Renal pelvis (tissue), 4 donors: ENCODE data around the gene ATP10A. TPM values are rescaled to one million over a fixed set of nuclear protein-coding genes. Genes with fewer than 3 reads are reported as not detected.

ENCODE experiments used
- DNase-seq: peaks from one replicate; pipeline ENCODE4 v3.0.0-alpha.2; 2013
- polyA plus RNA-seq, 3 donors: library from polyadenylated mRNA; unstranded; fragments of 120-200 nt; gene quantifications; one replicate each; pipeline ENCODE4 v1.2.1, GENCODE V29; 2013; ENCODE audit not compliant: insufficient read length in 3 of 3

ATP10A gene
- polyA plus RNA-seq, 3 donors, result 3.1 to 4.6 (median 3.4) TPM

DNA sequence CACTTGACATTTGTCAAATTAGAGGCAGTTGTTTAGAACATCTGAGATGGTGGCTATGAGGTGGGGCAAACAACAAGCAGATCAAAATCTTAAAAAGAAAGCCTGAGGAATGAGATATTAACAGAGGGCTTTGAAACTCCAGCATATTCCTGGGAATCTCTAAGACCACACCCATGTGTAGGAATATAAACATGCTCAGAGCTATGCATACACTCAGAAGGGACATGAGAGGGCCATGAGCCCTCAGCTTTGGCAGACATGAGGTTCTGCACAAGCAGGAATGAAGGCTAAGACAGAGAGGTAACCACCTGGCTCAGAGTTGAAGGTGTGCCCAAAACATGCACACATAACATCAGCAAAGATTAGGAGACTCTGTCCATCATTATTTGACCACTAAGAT, 37.9 kb downstream of the ATP10A start:
- no peak for DNase-seq

DNA sequence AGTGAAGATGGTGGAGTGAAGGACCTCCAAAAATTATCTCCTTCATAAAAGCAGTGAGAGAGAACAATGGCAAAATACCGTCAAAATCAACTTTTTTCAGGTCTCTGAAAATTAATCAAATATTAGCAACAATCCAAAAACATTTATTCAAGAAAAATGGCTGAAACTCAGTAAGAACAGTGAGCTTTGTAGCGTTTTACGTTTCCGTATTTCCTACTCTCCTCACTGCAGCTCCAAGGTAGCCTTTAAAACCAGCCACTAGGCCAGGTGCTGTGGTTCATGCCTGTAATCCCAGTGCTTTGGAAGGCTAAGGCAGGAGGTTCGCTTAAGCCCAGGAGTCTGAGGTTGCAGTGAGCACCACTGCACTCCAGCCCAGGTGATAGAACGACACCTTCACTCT, 38.5 kb downstream of the ATP10A start:
- no peak for DNase-seq

DNA sequence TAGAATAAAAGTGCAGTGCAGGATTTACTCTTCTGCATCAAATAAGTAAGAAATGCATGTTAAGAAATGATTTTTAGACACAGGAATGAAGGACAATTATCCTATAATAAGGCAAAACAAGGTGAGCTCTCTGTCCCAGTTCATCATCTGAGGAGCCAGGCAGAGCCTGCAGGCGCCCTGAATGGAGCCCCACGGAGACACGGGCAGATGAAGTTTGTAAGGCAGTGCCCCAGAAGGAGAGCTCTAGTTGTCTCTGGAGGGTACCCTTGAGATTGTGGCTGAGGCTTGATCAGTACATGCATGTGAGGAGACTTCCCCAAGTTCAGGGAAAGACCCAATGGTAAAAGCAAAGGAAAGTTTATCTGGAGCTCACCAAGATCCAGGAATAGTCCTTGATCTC, 50.3 kb downstream of the ATP10A start:
- DNase-seq, result no peak

DNA sequence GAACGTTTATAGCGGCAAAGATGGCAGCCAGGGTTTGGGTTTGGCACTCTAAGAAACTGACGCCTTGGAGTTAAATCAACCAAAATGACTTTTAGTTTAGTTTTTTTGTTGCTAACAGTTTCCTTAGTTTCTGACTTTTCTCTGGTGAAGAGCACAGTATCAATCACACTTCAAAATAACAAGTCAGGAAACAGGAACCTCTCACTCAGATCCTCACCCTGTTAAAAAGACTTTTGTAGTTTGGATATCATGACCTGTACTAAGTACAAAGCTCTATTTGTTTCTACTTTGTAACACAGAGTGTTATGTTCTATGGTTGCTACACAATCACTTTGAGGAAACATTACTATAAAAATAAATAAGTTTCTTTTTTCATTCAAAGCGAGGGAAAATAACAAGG, 51.1 kb downstream of the ATP10A start:
- DNase-seq, result no peak

DNA sequence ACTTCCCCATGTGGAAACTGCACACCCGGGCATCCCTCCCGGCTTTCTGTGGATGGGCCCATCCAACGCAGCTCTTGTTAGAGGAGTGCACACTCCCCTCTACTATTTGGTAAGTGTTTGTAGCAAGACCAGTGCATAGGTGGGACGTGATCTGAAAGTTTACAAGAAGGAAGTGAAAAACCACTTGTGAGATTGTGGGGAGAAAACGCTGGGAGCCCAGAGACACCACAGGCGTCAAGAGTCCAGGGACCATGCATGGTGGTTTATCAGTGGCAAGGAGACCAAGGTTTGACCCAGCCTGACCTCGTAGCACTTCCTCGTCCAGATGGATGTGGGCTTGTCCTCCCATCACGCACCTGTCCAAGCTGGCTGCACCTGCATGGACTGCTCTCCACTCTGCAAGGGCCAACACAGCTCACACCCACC, 51.6 kb downstream of the ATP10A start:
- no peak for DNase-seq

DNA sequence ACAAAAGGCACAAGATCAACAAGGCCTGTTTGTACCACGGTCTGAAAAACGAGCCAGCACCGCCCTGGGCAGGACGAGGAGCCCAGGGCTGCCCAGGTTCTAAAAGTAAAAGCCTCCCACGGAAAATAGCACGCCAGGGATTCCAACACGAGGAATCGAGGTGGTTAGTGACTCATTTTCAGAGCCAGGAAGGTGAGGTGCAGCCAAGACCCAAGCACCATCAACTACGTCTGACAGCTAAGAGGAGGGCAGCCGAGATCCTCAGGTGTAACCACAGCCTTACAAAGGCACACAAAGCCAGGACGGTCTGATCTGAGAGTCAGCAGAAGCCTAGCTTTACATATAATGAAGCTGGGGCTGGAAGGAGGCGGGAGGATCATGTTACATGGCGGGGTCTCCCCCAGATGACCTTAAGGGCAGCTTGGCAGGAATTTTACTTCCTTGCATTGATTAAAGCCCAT, 52.5 kb downstream of the ATP10A start:
- DNase-seq, result no peak

DNA sequence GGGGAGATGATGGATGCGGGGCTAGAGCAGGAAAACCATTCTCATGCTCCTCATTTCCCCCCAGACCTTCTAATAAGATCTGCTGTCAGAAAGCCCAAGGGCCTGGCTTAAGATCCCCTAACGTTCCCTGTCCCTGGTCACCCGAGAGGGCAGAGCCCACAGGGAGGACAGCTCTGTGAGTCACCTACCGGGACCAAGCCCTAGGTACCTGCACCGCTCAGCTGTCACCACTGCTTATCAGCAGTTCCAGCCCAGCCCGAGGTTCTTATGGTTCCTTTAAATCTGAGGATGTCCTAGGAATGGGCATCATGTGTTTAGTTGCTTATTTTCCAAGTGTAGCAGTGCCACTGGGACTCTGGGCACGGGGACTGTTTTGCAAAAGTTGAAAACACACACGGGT, 53.0 kb downstream of the ATP10A start:
- no peak for DNase-seq

DNA sequence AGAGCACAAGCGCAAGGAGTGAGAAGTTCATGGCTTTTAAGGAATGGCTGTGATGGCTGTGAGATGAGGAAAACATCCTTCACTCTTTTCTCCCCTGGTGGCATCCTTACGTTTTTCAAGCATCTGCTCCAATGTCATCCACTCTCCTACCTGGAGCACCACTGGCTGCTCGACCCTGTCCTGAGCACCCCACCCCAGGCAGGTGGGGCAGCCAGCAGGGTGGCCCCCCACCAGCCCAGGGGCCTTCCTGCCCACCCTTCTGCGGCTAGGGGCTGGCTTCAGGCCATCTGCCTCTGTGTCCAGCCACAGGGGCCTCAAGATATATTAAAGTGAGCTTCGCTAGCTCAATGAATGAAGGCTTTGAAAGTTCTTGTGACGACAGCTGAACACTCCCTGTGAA, 56.1 kb downstream of the ATP10A start:
- no peak for DNase-seq

DNA sequence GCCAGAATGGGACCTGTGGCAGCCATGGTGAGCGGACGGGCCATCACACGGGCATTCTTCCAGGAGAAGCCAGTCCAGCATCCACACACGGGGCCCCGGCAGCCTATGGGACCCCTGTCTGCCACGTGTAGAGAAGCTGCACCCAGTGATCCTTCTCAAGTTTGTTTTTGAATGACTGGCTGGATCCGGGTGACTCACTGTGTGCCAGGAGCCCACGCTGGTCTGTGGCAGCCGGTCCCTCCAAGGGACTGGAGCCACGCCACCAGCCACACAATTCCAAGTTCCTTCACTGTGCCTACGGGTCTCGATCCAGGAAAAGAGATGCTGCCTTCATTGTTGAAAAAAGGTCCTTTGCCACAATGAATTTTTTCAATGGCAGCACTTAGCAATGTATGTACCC, 58.1 kb downstream of the ATP10A start:
- no peak for DNase-seq

DNA sequence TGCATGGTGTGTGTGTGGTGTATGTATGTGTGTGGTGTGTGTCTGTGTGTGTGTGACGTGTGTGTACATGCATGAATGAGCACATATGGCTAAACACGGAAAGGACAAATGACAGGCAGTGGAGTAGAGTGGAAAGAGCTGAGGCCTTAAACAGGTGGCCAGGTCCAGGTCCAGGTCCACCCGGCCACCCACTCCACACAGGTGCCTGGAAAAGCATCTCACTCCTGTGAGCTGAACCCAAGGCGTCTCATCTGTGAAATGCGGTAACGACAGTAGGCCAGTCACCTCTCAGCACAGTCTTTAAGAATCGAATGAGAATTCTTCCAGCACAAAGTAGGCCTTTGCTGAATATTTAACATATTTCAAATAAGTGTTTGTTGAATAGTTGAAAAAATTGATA, 58.7 kb downstream of the ATP10A start:
- no peak for DNase-seq

DNA sequence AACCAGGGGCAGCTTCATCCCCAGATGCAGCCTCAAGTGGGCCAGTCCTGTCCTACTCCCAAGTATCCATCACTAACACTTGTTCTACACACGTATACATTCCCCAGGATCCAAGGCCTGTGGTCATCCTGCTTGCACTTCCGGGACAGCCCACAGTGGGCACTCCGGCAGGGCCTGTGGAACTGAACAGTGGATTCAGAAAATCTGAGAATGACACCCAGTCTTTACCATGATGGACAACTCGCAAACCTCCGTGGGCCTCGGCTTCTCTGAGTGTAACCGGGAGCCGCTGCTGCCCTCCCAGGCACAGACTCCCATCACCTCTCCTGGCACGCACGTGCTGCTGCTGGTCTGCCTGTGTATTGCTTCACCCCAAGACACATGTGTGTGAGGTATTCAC, 59.6 kb downstream of the ATP10A start:
- DNase-seq, result no peak

DNA sequence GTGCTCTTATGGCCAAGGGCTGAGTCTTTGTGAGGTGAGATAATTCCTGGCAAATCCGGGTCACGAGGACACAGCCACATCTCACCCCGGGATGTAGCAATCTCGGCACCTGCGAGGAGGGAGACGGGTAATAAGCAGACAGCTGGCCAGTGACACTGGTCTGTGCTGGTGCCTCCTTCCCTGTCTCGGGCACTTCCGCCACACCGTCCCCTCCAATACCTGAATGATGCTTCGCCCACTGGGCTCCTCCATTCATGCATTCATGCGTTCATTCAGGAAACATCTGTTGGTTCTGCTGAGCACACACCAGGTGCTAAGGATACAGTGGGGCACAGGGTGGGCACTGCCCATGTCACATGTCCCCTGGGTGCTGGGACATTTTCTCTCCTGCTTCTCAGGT, 60.1 kb downstream of the ATP10A start:
- no peak for DNase-seq

DNA sequence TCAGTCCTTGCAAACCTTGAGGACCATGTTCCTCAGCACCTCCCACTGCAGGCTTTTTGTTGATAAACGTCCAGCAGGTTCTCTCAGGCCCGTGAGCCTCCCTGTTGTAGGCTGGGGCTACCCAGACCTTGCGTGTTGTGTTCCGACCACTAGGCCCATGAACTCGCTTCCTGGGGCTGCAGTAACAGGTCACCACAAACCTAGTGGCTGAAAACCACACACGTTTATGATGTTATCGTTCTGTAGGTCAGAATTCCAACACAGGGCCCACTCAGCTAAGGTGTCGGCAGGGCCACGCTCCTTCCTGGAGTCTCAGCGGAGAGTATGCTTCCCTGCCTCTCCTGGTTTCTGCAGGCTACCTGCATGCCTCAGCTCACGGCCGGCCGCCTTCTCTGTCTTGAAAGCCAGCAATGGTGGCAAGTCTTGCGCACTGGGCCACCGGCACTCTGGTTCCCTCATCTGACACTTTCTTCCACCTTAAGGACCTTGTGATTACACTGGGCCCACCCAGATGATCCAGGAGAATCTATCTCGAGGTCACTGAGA, 60.8 kb downstream of the ATP10A start:
- no peak for DNase-seq

DNA sequence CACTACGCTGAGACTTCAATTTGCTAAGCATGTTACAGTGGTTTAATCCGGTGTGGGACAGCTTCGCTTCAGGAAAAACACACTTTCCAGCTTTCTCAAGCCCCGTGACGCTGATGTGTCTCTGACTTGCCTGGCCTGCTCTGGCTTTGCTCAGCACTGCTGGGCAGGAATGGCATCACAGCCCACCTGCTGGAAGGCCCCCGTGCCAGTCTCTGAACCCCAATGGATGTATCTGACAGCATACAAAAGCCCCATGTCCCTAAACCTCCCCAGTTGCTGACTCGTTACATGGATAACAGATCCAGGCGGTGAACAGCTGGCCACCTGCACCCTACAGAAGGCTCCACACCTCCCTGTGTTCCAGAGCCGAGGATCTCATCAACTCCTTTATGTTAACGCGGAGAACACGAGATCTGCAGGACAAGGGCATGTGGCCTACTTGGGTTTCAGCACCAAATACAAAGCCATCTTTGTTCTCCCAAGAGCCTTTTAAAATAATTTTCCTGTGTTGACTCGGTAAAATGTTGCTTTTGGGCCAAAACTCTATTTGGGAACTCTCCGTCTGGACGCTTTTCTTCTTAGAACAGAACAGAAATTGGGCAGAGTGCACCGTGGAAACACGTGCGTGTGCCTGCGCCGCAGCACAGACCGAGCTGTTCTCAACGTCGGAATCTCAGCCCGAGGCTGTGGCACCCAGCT, 61.4 kb downstream of the ATP10A start:
- no peak for DNase-seq

DNA sequence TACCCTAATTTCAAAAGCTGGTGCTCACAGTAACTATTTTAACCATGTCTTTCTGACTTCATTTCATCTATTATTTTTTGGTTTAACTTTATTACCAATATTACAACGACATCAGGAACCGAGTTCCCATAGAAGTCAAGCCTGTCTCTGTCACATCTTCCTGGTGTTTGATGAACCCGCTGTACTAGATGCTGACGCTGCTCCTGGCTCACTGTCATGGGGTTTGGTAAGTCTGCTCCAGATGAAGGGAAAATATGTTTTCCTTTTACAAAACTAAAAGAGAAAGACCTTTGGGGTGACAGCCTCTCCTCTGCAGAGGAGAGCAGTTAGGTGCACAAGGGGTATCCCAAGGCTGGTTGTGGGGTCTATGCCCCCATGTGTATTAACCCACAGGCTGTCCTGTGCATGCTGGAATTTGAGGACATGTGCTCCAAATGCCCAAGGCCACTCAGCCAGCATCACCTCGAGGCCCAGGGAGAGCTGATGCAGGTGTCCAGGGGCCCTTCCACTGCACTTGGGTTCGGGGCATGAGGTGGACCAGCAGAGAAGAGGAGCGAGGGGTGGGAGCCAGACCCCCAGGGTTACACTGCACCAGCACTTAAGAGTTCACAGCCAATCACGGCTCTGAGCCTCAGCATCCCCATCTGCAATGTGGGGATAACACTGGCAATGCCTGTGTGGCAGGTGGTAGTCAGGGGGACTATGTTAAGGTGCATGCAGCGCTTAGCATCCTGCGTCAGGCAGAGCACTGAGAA, 62.2 kb downstream of the ATP10A start:
- DNase-seq, result no peak

DNA sequence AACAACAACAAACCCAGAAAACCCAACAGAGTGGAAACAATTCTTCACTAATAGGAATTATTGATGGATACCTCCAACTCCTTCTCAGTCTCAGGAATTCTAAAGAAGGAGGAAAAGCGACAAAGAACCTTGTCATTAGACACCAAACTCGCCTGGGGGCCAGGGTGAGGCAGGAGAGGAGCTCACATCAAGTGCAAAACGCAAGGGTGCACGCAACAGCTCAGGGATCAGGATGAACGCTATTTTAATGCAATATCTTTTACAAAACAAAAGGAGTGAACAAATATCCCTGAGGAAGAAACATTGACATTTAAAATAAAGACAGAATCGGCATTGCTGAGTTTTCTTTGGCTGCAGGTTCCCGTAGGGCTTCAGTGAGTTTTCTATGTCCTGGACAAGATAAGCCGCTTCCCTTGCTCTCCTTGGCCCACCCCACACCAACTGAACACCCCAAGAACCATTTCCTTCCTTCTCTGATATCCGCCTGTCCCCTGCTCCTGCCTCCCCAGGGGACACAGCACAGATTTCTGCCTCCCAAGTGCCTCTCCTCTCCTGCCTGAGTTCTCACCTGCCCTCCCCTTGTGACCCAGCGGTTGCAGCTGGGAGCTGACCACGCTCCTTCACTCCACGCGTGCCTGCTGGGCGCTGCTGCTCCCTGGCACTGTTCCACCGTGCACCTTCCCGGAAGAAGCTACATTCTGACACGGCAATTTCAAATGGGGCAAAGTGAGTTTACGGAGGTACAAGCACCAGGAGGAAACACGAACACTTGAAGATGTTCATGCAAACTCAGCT, 63.0 kb downstream of the ATP10A start:
- DNase-seq, result no peak

DNA sequence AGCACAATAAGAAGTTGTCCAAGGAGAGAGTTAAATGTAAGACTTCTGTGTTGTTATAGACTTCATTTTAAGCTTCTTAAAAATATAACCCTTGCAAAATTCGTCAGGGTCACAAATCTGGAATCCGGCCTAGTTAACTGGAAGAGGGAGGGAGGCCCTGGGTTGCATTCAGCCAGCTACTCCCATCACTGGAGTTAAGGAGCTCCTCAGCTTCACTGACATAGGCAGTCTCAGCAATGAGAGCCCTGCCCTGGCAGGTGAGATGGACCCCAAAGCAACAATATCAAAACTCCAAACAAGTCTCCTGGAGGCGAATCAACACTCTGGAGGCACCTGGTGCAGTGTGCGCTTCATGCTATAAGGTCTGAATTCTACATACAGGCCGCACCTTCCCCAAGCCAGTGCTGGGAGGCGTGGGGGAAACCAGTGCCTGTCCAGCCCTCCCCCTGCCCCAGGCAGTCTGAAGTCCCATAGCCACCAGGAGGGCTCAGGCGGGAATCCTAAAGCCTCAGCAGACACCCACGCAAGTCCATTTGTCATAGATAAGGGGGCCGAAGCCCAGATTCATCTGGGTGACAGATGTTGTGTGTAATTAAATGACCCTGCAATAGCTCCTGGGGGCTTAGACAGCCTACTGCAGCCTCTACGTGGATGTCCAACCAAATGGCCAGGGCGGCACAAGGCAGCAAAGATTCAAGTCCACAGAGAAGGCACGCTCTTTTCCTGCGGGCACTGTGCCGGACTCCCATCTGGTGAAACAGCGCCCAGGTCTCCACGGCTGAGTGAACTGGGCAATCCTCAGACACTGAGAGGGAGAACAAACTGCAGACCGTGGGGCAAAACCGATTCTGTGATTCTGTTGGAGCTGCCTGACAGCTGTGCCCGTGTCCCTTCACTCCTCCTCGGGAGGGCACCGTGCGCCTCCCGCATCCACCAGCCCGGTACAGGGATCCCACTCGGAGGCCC, 64.9 kb downstream of the ATP10A start:
- DNase-seq, result no peak

DNA sequence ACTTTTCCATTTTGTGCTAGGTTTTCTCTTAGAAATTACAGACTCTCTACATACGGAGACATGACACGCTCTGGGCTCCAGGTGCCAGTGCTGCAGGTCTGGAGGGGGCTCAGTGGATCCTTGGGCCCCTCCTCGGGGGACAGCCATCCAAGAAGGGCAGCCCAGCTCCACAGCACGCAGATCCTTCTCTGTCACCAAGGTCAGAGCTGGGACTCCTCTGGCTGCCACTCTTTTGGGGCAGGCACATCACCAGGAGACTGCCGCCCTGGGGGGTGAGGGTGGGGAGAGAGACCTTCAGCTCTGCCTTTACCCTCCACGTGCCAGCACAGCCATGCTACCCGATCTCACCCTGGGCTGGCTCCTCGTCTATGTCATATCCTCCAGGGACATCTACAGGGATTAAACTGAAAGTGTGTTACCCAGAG, 65.6 kb downstream of the ATP10A start:
- no peak for DNase-seq

DNA sequence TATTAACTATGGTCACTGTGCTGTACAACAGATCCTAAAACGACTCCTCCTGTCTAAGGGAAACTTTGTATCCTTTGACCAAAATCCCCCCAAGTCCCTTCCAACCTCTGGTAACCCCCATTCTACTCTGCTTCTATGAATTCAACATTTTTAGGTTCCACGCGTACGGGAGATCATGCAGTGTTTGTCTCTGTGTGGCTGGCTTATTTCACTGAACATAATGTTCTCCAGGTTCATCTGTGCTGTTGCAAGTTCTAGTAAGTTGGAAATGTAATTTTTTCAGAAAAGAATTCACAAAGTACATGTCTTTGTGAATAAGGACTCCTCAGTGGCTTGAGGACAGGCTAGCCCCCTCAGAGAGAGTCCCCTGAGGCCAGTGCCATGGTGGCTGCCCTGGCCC, 66.1 kb downstream of the ATP10A start:
- DNase-seq, result no peak

DNA sequence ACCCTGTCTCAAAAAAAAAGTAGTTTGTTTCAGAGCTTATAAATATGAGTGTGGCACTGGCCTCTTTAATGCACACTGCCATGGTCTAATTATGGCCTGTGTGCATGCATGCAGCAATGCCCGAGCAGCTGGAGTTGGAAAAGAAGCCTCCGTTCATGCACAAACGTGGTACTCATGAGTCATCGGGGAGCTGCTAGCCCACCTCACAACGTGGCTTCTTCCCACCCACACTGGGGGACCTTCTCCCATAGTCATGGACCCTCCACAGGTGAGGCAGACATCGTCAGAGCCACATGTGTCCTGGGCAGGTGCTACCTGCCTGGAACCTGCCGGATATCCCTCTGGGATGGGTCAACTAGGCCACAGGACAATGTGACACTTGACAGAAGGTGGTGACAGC, 66.7 kb downstream of the ATP10A start:
- no peak for DNase-seq

DNA sequence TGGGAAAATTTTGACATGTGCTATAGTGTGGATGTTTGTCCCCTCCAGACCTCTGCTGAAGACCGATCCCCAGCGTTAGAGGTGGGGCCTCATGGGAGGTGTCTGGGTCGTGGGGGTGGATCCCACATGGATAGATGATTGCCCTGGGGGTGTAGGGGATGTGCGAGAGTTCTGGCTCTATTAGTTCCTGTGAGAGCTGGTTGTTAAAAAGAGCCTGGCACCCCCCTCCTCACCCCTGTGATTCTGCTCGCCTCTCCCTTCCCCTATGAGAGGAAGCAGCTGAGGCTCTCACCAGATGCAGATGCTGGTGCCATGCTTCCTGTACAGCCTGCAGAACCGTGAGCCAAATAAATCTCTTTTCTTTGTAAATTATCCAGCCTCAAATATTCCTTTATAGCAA, 67.4 kb downstream of the ATP10A start:
- DNase-seq, result no peak
